Stimulated activated naive CD8-positive, alpha-beta T cell treated with anti-CD3 and anti-CD28 coated beads, Interleukin-15, amount 100 ng/mL, for 72 hours (primary cell): Measurements from ENCODE around the gene PHLDA1.

Source experiments
- ATAC-seq: fragments of 150-1000 bp; cut with Tn5 transposase; 2 replicates; pipeline ENCODE4 v1.10.0; 2021; ENCODE audit warnings: mild to moderate bottlenecking, moderate library complexity
- DNase-seq, 2 donors: peaks; one replicate each; pipeline ENCODE4 v3.0.0; 2021 to 2022
- H3K27ac Mint-ChIP-seq, 2 donors: one replicate each; pipeline ENCODE4 v1.8.0; 2022; ENCODE audit warnings: mild to moderate bottlenecking in 2 of 2, mixed read lengths in 2 of 2, moderate library complexity in 2 of 2
- H3K27me3 Mint-ChIP-seq: one replicate; pipeline ENCODE4 v1.8.0; 2022; ENCODE audit warnings: mixed read lengths
- H3K4me1 Mint-ChIP-seq: one replicate; pipeline ENCODE4 v1.8.0; 2022; ENCODE audit warnings: mild to moderate bottlenecking, mixed read lengths
- H3K4me3 Mint-ChIP-seq, 2 donors: one replicate each; pipeline ENCODE4 v1.8.0; 2022; ENCODE audit warnings: mild to moderate bottlenecking in 2 of 2, mixed read lengths in 2 of 2, moderate library complexity in 1 of 2
- H3K9me3 Mint-ChIP-seq, 2 donors: one replicate each; pipeline ENCODE4 v1.8.0; 2022; ENCODE audit warnings: mixed read lengths in 2 of 2

PHLDA1 gene

DNA sequence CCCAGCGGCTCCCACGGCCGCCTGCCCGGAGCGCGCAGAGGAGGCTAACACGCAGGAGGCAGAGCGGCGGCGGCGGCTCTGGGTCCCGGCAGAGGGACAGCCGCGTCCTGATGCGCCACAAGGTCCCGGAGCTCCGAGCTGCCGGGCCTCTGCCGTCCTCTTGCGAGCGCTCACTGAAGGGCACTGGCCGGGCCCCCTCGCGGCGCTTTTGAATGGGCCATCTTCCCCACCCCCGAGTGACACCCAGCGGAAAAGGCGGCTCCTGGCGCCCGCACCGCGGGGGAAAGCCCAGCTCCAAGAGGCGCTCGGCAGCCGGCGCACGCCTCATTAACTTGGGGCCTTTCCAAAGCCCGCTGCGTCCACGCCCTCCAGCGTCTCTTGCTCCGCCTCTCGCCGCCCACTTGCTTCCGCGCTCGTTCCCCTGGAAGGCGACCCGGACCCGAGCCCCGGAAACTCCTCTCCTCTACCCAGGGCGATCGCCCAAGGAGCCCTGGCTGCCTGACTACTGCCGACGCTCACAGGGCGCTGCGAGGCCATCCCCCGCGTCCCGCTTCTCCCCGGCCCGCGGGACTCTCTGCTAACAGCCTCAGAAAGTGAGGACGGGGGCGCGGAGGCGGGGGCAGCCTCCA lies at the start of gene PHLDA1:
Gene PHLDA1, minus strand, starts transcription at position 363 of the 629 bp plus-strand sequence.
- no peaks in the 10 kb centered on the region for H3K9me3 Mint-ChIP-seq
- peak within 1 kb of the TSS; percentile 93 to 99 for H3K4me3 Mint-ChIP-seq
- H3K27ac Mint-ChIP-seq: peak within 1 kb of the TSS; percentile 94 to 99
- ATAC-seq: peak; percentile 89
- H3K4me1 Mint-ChIP-seq: peaks cover 48% of the 10 kb centered on the region
- no peaks in the 10 kb centered on the region for H3K27me3 Mint-ChIP-seq
- DNase-seq: peak; percentile 97 to 98

DNA sequence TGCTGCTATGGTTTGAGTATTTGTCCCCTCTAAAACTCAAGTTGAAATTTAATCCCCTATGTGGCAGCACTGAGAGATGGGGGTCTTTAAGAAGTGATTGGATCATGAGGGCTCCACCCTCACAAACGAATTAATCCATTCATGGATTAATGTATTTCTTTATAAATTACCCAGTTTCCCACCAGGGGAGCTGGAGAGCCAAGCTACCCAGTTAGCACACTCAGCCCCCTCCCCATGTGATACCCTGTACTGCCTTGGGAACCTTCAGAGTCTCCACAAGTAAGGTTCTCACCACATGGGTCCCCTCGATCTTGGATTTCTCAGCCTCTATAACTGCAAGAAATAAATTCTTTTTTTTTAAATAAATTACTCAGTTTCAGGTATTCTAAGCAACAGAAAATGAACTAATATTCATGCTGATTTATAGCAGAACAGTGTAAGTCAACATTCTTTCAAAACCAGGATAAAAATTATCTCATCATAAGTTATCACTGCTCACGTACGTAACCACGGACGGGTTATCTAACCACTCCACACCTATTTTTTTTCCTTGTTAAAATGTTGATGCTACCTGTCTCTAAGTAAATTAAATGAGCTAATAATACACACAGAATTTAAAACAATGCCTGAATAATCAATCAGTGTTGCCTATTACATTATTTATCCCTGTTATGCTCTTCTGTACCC lies 49.3 kb upstream of the PHLDA1 start:
- ATAC-seq (no peak), DNase-seq (no peak)
- peaks cover 72% of the 10 kb centered on the region for H3K4me1 Mint-ChIP-seq
- peak overlapping the region; percentile 27 to 86 for H3K4me3 Mint-ChIP-seq
- H3K27ac Mint-ChIP-seq: peak overlapping the region in 1 of 2 donors; percentile 42
- H3K9me3 Mint-ChIP-seq: no peaks in the 10 kb centered on the region
- no peaks in the 10 kb centered on the region for H3K27me3 Mint-ChIP-seq

DNA sequence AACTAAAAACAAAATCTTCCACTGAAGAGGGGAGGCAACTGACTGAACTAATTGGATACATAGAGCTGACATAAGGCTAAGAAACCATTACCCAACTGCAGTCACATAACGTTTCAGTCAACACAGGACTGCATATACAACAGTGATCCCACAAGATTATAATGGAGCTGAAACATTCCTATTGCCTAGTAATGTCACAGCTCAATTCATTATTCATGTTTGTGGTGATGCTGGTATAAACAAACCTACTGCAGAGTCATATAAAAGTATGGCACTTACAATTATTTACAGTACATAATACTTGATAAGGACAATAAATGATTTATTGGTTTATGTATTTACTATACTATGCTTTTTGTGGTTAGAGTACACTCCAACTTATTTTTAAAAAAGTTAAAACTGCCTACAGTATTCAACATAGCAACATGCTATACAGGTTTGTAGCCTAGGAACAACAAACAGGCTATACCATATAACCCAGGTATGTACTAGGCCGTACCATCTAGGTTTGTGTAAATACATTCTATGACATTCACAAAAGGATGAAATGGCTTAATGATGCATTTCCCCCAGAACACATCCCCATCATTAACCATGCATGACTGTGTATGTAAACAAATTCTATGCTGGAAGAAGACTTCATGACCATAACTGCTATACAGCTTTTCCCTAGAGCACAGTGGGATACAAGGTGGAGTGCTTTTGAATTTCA lies 48.6 kb upstream of the PHLDA1 start:
- no peaks in the 10 kb centered on the region for H3K9me3 Mint-ChIP-seq
- peaks cover 69% of the 10 kb centered on the region for H3K4me1 Mint-ChIP-seq
- no peak for ATAC-seq
- H3K4me3 Mint-ChIP-seq: peak overlapping the region; percentile 27 to 54
- H3K27ac Mint-ChIP-seq: peak overlapping the region in 1 of 2 donors; percentile 74
- DNase-seq: no peak
- no peaks in the 10 kb centered on the region for H3K27me3 Mint-ChIP-seq

DNA sequence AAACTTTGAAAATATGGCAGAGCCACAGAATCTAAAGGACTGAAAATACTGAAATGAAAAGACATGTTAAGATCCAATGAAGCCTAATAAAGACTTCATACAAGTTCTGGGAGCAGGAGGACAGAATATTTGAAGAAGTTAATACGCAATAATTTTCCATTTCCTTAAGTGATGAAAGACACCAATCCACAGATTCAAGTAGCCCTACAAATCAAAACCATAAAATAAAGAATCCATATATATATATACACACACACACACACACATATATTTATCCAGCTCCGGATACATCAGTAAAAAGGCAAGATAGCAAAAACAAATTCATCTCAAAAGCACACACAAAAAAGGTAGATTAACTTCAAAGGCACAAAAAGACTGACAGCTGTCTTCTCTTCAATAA lies 47.2 kb upstream of the PHLDA1 start:
- DNase-seq: no peak
- Mint-ChIP-seq H3K4me3 (peak overlapping the region; percentile 17 to 56), H3K9me3 (no peaks in the 10 kb centered on the region), H3K4me1 (peaks cover 75% of the 10 kb centered on the region), H3K27ac (peak overlapping the region in 1 of 2 donors; percentile 28), H3K27me3 (no peaks in the 10 kb centered on the region)
- ATAC-seq: no peak

DNA sequence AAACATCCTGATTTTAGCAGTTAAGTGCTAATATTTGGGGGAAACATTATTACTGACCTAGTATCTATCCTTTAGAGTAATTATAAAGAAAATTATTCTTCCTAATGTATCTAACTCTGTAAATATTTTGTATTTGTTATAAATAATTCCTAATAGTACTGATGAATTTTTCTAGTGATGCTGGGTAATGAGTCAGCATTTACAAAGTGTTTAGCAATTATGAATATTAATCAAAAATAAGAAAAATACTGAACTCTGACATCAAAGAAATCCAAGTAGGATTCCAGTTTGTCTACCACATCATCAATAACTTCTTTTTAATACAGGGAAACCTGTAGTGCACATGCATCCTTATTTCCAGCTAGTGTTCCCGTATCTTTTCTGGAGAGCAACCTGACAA lies 43.9 kb upstream of the PHLDA1 start:
- no peak for DNase-seq
- ATAC-seq: no peak
- H3K27ac Mint-ChIP-seq: peak overlapping the region in 1 of 2 donors; percentile 31
- H3K4me1 Mint-ChIP-seq: peaks cover 78% of the 10 kb centered on the region
- no peaks in the 10 kb centered on the region for H3K27me3 Mint-ChIP-seq
- no peak overlapping the region for H3K4me3 Mint-ChIP-seq
- H3K9me3 Mint-ChIP-seq: no peaks in the 10 kb centered on the region

DNA sequence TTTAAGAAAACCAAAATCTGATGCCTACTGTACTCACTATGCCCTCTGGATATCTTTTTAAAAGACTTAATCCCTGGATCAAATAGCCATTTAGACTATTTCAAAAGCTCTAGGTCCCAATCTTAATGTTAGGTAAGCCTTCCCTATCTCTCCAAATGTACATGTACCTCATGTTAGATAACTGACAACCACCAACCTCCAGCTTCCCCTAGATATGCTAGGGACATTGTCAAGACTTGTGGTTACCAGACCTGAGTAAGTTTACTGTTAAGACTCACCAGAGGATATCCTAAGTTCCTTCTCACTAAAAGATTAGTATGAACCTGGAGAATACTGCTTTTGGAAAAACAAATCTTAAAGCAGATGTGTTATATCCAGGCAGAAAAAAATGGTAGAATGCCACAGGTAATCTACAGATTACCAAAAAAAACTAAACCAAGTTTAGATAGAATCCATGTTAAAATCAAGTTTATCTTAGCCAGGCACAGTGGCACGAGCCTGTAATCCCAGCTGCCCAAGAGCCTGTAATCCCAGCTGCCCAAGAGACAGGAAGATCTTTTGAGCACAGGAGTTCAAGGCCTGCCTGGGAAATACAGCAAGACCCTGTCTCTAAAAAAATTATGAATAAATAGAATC lies 43.2 kb upstream of the PHLDA1 start:
- Mint-ChIP-seq H3K4me1 (peaks cover 79% of the 10 kb centered on the region), H3K4me3 (peak overlapping the region in 1 of 2 donors; percentile 0), H3K9me3 (no peaks in the 10 kb centered on the region), H3K27ac (no peak overlapping the region), H3K27me3 (no peaks in the 10 kb centered on the region)
- ATAC-seq (no peak), DNase-seq (no peak)

DNA sequence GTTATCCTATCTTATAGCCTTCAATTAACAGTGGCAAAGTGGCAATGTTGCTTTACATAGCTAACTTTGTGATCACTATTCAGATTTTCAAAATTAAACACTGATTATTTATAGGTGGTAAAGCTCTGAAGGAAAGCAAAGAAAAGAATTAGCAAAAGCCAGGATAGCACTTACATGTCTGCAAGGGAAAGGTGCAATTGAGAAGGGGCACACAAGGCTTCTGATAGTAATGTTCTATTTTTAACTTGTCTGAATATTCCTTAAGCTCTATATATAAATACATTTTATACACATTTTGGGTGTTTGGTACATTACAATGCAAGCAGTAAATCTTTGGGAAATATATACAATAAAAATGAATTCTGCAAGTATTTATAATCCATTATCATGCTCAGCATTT lies 42.0 kb upstream of the PHLDA1 start:
- Mint-ChIP-seq H3K4me1 (peaks cover 72% of the 10 kb centered on the region), H3K27ac (no peak overlapping the region), H3K9me3 (no peaks in the 10 kb centered on the region), H3K27me3 (no peaks in the 10 kb centered on the region), H3K4me3 (no peak overlapping the region)
- no peak for ATAC-seq
- no peak for DNase-seq

DNA sequence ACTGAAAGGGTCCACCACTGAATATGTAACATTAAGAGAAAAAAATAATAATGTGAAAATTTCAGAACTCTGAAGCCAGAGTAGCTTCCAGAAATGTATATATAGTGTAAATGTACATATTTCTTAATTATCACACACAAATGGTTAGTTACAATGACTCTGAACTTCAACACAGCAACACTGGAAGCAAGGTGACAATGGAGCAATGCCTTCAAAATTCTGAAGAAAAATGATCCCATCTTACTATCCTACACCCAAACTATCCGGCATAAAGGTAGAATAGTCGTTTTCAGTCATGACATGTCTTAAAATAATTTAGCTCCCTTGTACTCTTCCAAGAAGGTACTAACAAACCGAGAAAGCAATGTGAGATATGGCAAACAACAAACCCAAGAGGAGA lies 41.0 kb upstream of the PHLDA1 start:
- H3K27me3 Mint-ChIP-seq: no peaks in the 10 kb centered on the region

DNA sequence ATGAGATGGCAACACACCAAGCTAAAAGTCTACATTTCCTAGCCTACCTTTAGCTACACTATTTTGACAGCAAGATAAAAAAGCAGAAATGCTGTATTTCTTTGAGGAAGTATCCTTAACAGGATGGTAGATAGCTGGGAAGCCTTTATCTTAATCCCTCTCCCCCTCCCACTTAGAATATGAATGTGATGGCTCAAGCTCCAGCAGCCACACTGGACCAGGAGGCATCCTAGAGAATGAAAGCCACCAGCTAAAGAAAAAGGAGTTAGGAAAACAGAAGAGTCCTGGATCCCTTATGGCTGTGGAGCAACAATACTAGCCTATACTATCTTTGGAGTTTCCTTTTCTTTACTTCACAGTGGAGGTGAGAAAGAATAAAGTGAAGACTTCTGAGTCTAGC lies 37.8 kb upstream of the PHLDA1 start:
- no peaks in the 10 kb centered on the region for H3K27me3 Mint-ChIP-seq
- peaks cover 14 to 15% of the 10 kb centered on the region in 2 donors for H3K9me3 Mint-ChIP-seq
- ATAC-seq: no peak
- DNase-seq: no peak
- peaks cover 63% of the 10 kb centered on the region for H3K4me1 Mint-ChIP-seq
- peak overlapping the region in 1 of 2 donors; percentile 34 for H3K27ac Mint-ChIP-seq
- H3K4me3 Mint-ChIP-seq: no peak overlapping the region

More for the DNA sequence above, 41.0 kb upstream of the PHLDA1 start:
- Mint-ChIP-seq H3K9me3 (no peaks in the 10 kb centered on the region), H3K4me1 (peaks cover 70% of the 10 kb centered on the region), H3K4me3 (no peak overlapping the region), H3K27ac (no peak overlapping the region)
- ATAC-seq (no peak), DNase-seq (no peak)

DNA sequence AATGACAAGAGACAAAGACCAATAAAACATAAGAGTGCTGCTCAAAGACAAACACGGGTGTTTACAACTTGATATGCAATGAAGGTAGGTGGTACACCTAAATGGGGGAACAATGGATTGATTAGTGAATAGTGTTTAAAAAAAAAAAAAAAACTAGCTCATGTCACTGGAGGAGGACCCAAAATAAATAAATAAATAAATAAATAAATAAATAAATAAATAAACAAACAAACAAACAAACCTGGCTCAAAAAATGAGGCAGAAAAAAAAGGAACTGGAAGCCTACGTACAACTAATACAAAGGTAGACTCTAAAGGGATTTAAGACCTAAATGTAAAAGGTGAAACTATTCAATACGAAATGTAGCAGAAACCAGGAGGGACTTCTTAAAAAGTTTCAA lies 34.3 kb upstream of the PHLDA1 start:
- Mint-ChIP-seq H3K9me3 (peaks cover 14 to 15% of the 10 kb centered on the region in 2 donors), H3K27ac (no peak overlapping the region), H3K4me3 (no peak overlapping the region), H3K4me1 (peaks cover 56% of the 10 kb centered on the region), H3K27me3 (no peaks in the 10 kb centered on the region)
- no peak for ATAC-seq
- DNase-seq: no peak

DNA sequence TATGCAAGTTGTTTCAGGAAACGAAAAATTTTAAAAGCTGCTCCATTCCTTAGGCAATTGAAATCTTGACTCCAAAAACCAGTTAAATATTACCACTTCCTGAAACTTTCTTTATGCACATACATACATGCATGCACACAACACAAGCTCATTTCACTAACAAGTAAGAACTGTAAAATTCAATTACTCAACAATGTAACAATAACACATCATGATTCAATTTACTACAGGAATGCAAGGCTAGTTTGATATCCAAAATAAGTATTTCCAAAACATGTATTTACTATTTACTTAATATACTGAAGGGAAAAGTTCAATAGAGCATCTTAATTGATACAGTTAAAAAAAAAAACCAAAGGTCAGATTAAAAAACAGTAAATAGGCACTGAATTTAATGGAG lies 33.3 kb upstream of the PHLDA1 start:
- ATAC-seq (no peak), DNase-seq (no peak)
- peak overlapping the region in 1 of 2 donors; percentile 37 for H3K4me3 Mint-ChIP-seq
- peaks cover 50% of the 10 kb centered on the region for H3K4me1 Mint-ChIP-seq
- H3K27ac Mint-ChIP-seq: no peak overlapping the region
- peaks cover 14 to 15% of the 10 kb centered on the region in 2 donors for H3K9me3 Mint-ChIP-seq
- no peaks in the 10 kb centered on the region for H3K27me3 Mint-ChIP-seq

DNA sequence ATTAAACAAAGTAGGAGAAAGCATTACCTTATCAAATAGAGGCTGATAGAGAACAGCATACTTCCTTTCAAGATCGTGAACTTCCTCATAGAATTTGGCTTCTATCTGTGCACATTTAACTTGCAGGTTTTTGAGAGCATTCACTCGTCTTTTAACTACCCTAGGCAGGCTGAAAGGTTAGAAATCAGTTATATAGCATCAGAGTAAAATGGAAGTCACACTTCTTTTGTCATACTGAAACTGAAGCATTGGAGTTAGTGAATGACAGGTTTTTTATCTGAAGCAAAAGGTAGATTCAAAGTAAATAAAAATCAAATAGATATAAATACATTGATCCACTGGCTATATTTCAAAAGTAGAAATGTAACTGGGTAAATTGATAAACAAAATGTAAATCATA lies 28.5 kb upstream of the PHLDA1 start:
- Mint-ChIP-seq H3K9me3 (peaks cover 5 to 6% of the 10 kb centered on the region in 2 donors), H3K27ac (peak overlapping the region; percentile 56 to 61), H3K27me3 (no peaks in the 10 kb centered on the region), H3K4me3 (no peak overlapping the region), H3K4me1 (peaks cover 25% of the 10 kb centered on the region)
- ATAC-seq (no peak), DNase-seq (no peak)

DNA sequence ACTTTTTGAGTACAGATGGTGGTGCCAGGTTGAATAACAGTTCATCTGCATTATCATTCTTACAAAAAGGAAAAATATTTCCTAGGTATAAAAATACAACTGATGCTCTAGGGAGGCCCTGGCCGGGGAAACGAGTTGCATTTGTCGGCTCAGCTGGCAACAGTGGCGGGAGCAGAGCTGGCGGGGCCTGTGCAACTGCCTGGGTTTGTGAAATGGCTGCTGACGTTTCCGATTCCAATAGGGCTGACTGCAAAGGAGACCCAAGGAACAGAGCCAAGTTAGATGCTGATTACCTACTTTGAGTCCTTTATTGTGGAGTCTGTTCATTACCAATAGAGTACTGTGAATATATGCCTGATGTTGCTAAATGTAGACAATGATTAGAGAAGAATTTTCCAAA lies 25.8 kb upstream of the PHLDA1 start:
- no peak overlapping the region for H3K27ac Mint-ChIP-seq
- ATAC-seq: no peak
- H3K27me3 Mint-ChIP-seq: no peaks in the 10 kb centered on the region
- no peak for DNase-seq
- no peak overlapping the region for H3K4me3 Mint-ChIP-seq
- peaks cover 7% of the 10 kb centered on the region for H3K4me1 Mint-ChIP-seq
- H3K9me3 Mint-ChIP-seq: no peaks in the 10 kb centered on the region

DNA sequence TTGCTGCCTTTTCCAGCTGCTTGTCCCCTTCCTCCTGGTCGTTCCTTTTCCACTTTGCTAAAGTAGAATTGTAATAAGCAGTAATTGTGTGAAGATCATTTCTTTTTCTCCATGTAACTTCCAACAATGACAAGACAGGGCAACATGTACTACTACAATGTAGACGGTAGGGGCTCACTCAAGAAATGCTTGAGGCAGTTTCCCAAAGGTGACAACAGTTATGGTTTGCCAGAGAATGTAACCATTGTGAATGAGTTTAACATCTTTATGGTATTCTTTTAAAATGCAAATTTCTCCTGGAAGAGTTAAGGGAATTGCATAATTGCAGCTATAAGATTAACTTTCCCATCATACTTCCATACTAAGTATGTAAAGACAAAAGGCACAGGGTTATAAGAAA lies 23.8 kb upstream of the PHLDA1 start:
- DNase-seq (no peak), ATAC-seq (no peak)
- Mint-ChIP-seq H3K27me3 (no peaks in the 10 kb centered on the region), H3K4me3 (no peak overlapping the region), H3K9me3 (no peaks in the 10 kb centered on the region), H3K4me1 (no peaks in the 10 kb centered on the region), H3K27ac (peak overlapping the region in 1 of 2 donors; percentile 62)

DNA sequence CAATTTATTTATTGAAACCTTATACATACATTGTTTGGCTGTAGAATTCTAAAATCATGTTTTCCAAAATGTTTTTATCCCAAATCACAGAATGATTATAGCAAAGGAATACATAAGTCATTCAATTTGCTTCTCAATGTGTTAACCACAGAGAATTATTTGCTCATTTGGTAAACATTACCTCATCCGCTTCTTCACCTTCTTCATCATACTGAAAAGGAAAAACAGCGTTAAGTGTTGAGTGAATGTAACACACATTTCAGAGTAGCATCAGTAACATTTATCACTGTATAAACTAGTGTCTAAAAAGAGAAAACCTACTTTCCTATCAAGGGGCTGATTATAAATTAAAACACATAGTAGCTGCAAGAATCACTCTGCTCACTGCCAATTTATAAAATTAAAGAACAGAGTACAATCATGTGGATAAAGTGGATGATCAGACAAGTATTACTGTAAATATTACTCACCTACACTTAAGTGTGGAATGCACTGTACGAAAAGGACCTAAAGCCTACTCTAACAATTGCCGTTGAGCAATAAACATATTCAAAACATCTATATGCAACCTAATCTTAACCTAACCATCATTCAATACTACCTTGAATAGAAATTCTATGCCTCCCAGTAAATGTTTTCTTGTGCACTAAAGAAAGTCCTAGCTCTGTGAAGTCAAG lies 18.1 kb upstream of the PHLDA1 start:
- Mint-ChIP-seq H3K27ac (no peak overlapping the region), H3K9me3 (no peaks in the 10 kb centered on the region), H3K4me1 (no peaks in the 10 kb centered on the region), H3K27me3 (no peaks in the 10 kb centered on the region), H3K4me3 (no peak overlapping the region)
- DNase-seq: no peak
- ATAC-seq: no peak
